HepG2 (cell line): ENCODE data around the gene RAB17. TPM values are rescaled to one million over a fixed set of nuclear protein-coding genes. Genes with fewer than 3 reads are reported as not detected.
A peak's percentile ranks its signal among the peaks of the same experiment; 100 is the strongest.

Experiments used
- ATAC-seq: fragments of 200-7000 bp; cut with Tn5 transposase; 3 replicates; pipeline ENCODE4 v1.9.1; 2020; ENCODE audit warnings: mild to moderate bottlenecking, moderate library complexity
- BruUV-seq: library from RNA; stranded (reverse); fragments of 400-500 nt; replicated peaks from 2 replicates; lab custom pipeline; 2021; lab: Mats Ljungman, UMichigan
- CTCF ChIA-PET: fragments of 300-600 bp; formaldehyde crosslinking; extraction: SDS; loops from one replicate; lab custom pipeline; 2021; ENCODE audit warnings: low total read pairs, inconsistent platforms, low intra/inter-chr PET ratio; lab: Yijun Ruan, JAX
- POLR2A ChIA-PET: fragments of 350-600 bp; sonication (Branson Sonifier 250); formaldehyde crosslinking; loops from one replicate; lab custom pipeline; 2020; ENCODE audit warnings: antibody characterized with exemption, inconsistent platforms; lab: Yijun Ruan, JAX
- DNase-seq: peaks from one replicate; pipeline ENCODE4 v3.0.0-alpha.2; 2015; ENCODE audit warnings: low spot score
- FAIRE-seq: peaks from 3 replicates; lab custom pipeline; 2011; peaks lifted over from hg19 to GRCh38; lab: Jason Lieb, UNC
- H2AFZ ChIP-seq: one replicate; pipeline ENCODE4 v1.6.1; 2011; ENCODE audit warnings: low read length, inconsistent platforms
- H3K27ac ChIP-seq: fragments of 300-600 bp; 3 replicates; pipeline ENCODE4 v1.8.0; 2011; ENCODE audit warnings: mixed run types, mild to moderate bottlenecking, mixed read lengths, low read length, inconsistent platforms; ENCODE audit not compliant: insufficient read depth; ENCODE audit errors: extremely low read length
- H3K27me3 ChIP-seq, 2 experiments: fragments of 200-600 bp in 1 of 2; 2 replicates in 1 of 2; 3 replicates in 1 of 2; pipeline versions ENCODE4 v1.6.0 to v1.8.0; 2011; ENCODE audit warnings: low read length in 2 of 2, mild to moderate bottlenecking in 2 of 2, moderate library complexity in 2 of 2, inconsistent platforms in 1 of 2; ENCODE audit not compliant: insufficient read depth in 2 of 2, control insufficient read depth in 1 of 2
- H3K36me3 ChIP-seq, 2 experiments: fragments of 200-600 bp in 1 of 2; replicated peaks in 1 of 2; 2 replicates in 1 of 2; 3 replicates in 1 of 2; pipeline versions ENCODE4 v1.5.1 to v1.8.0; 2011; ENCODE audit warnings: low read length in 2 of 2, inconsistent platforms in 1 of 2; ENCODE audit not compliant: insufficient read depth in 2 of 2, control insufficient read depth in 1 of 2
- H3K4me1 ChIP-seq: 2 replicates; pipeline ENCODE4 v1.5.1; 2012; ENCODE audit warnings: low read length, inconsistent platforms; ENCODE audit not compliant: insufficient read depth
- H3K4me2 ChIP-seq: 2 replicates; pipeline ENCODE4 v1.6.0; 2011; ENCODE audit warnings: low read depth, low read length, inconsistent platforms
- H3K4me3 ChIP-seq, 3 experiments: fragments of 200-600 bp in 1 of 3; sonication (generic), shearing (Covaris generic) in 1 of 3; replicated peaks in 1 of 3; 2 replicates each; pipeline ENCODE4 v1.5.1; 2011 to 2016; ENCODE audit warnings: low read length in 3 of 3, inconsistent platforms in 2 of 3, low read depth in 2 of 3, mild to moderate bottlenecking in 2 of 3, control low read depth in 1 of 3, mixed read lengths in 1 of 3; ENCODE audit not compliant: insufficient read depth in 1 of 3
- H3K79me2 ChIP-seq: one replicate; pipeline ENCODE4 v1.6.1; 2011; ENCODE audit warnings: low read length, inconsistent platforms; ENCODE audit not compliant: insufficient read depth
- H3K9ac ChIP-seq: 2 replicates; pipeline ENCODE4 v1.6.0; 2011; ENCODE audit warnings: mild to moderate bottlenecking, low read depth, low read length, inconsistent platforms; ENCODE audit not compliant: insufficient read depth
- H3K9me3 ChIP-seq: 2 replicates; pipeline ENCODE4 v1.5.1; 2012; ENCODE audit warnings: mild to moderate bottlenecking, low read length
- H4K20me1 ChIP-seq: 2 replicates; pipeline ENCODE4 v1.6.0; 2011; ENCODE audit warnings: inconsistent platforms, mild to moderate bottlenecking, low read length, moderate library complexity; ENCODE audit not compliant: insufficient read depth
- KLF12 ChIP-seq: sonication (generic); formaldehyde crosslinking; IDR thresholded peaks from 2 replicates; pipeline ENCODE4 v1.4.0; 2020; ENCODE audit warnings: missing genetic modification reagents, borderline replicate concordance
- MAFK ChIP-seq, 2 experiments: IDR thresholded peaks in 1 of 2; conservative IDR thresholded peaks in 1 of 2; 2 replicates each; pipeline ENCODE4 v1.6.1; 2011; ENCODE audit warnings: improper control_type of control experiment in 2 of 2, low read length in 2 of 2
- WGBS: methylation state at CpG from one replicate; pipeline ENCODE4 v1.1.6; 2017; ENCODE audit warnings: low lambda C conversion rate; 5-methylcytosine and 5-hydroxymethylcytosine counted together
- in situ Hi-C: cut with HindIII; loops from 2 replicates; pipeline ENCODE4 v1.10.0; 2017; ENCODE audit warnings: low pct_unique_long_range_greater_than_20kb; ENCODE audit not compliant: extremely low pct_ligation_motif_present
- intact Hi-C: fragments of 100-400 bp; cut with micrococcal nuclease; formaldehyde crosslinking; loops from one replicate; pipeline ENCODE4 v1.10.0; 2022; ENCODE audit not compliant: unreplicated experiment
- polyA plus RNA-seq, 8 experiments: library from polyadenylated mRNA; depleted of rRNA in 3 of 8; stranded (reverse) in 7 of 8; unstranded in 1 of 8; fragments of >200 nt; fragmentation: Illumina TruSeq in 4 of 8; extraction: Trizol in 4 of 8; gene quantifications; 2 replicates each; pipeline versions ENCODE4 v1.2.1 to v1.2.3, GENCODE V29; 2011 to 2016; ENCODE audit warnings: low read depth in 4 of 8, missing spikeins in 1 of 8, mixed read lengths in 1 of 8; ENCODE audit not compliant: insufficient read depth in 1 of 8
- total RNA-seq, 5 experiments: library from RNA; depleted of rRNA; stranded (reverse); fragments of >200 nt; fragmentation: Illumina TruSeq; extraction: Trizol; gene quantifications; 2 replicates each; pipeline ENCODE4 v1.2.3, GENCODE V29; 2016; ENCODE audit warnings: low read depth in 1 of 5
- TF ChIP-seq, protein P1 (sequence below): sonication (generic); formaldehyde crosslinking; IDR thresholded peaks from 2 replicates; pipeline ENCODE4 v1.9.0; 2021; ENCODE audit warnings: mild to moderate bottlenecking, missing genetic modification reagents

RAB17 gene
- total and polyA plus RNA-seq, 2 of the 13 experiments (the other 11 are each of a cell fraction or from before 2014, with no cell fraction given), result 68.0 to 124 TPM

DNA sequence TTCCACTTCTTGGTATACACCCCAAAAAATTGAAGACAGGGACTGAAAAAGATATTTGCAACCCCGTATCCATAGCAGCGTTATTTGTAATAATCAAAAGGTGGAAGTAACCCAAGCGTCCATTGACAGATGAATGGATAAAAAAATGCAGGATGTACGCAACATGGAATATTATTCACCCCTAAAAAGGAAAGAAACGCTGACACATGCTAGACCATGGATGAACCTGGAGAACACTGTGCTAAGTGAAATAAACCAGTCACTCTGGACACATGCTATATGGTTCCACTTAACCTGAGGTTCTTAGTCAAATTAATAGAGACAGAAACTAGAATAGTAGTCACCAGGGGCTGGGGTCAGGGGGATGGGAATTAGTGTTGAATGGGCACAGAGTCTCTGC, 62.8 kb downstream of the RAB17 start:
- intact Hi-C loops (no loop called here), in situ Hi-C loops (no loop called here)
- DNase-seq (no peak), ATAC-seq (no peak), FAIRE-seq (no peak)
- ChIA-PET POLR2A (no interaction called here), CTCF (no interaction called here)
- H3K27me3 ChIP-seq, result peaks cover 7 to 43% of the 10 kb centered on the region in 2 experiments; a peak in 4 of 5 replicates
- H4K20me1 ChIP-seq, result no peaks in the 10 kb centered on the region
- no peak overlapping the region for H3K27ac ChIP-seq
- no peak overlapping the region for H3K4me2 ChIP-seq
- H3K4me1 ChIP-seq, result peaks cover 9% of the 10 kb centered on the region
- H3K9me3 ChIP-seq, result no peaks in the 10 kb centered on the region
- no peak overlapping the region for H3K9ac ChIP-seq
- H3K36me3 ChIP-seq, result no peaks in the 10 kb centered on the region
- 35% methylated on average over 5 of the region's 5 CpGs for WGBS
- no TSS peak for BruUV-seq
- H3K4me3 ChIP-seq, result no peak overlapping the region
- TF ChIP-seq, protein P1, sequence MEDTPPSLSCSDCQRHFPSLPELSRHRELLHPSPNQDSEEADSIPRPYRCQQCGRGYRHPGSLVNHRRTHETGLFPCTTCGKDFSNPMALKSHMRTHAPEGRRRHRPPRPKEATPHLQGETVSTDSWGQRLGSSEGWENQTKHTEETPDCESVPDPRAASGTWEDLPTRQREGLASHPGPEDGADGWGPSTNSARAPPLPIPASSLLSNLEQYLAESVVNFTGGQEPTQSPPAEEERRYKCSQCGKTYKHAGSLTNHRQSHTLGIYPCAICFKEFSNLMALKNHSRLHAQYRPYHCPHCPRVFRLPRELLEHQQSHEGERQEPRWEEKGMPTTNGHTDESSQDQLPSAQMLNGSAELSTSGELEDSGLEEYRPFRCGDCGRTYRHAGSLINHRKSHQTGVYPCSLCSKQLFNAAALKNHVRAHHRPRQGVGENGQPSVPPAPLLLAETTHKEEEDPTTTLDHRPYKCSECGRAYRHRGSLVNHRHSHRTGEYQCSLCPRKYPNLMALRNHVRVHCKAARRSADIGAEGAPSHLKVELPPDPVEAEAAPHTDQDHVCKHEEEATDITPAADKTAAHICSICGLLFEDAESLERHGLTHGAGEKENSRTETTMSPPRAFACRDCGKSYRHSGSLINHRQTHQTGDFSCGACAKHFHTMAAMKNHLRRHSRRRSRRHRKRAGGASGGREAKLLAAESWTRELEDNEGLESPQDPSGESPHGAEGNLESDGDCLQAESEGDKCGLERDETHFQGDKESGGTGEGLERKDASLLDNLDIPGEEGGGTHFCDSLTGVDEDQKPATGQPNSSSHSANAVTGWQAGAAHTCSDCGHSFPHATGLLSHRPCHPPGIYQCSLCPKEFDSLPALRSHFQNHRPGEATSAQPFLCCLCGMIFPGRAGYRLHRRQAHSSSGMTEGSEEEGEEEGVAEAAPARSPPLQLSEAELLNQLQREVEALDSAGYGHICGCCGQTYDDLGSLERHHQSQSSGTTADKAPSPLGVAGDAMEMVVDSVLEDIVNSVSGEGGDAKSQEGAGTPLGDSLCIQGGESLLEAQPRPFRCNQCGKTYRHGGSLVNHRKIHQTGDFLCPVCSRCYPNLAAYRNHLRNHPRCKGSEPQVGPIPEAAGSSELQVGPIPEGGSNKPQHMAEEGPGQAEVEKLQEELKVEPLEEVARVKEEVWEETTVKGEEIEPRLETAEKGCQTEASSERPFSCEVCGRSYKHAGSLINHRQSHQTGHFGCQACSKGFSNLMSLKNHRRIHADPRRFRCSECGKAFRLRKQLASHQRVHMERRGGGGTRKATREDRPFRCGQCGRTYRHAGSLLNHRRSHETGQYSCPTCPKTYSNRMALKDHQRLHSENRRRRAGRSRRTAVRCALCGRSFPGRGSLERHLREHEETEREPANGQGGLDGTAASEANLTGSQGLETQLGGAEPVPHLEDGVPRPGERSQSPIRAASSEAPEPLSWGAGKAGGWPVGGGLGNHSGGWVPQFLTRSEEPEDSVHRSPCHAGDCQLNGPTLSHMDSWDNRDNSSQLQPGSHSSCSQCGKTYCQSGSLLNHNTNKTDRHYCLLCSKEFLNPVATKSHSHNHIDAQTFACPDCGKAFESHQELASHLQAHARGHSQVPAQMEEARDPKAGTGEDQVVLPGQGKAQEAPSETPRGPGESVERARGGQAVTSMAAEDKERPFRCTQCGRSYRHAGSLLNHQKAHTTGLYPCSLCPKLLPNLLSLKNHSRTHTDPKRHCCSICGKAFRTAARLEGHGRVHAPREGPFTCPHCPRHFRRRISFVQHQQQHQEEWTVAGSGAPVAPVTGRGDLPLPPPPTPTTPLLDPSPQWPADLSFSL (CRISPR knock-in tag), result no peak
- TF ChIP-seq MAFK (conservative IDR thresholded peaks at IDR 0.05 in 1 of 2, IDR thresholded peaks at IDR 0.05 in 1 of 2; ENCODE audit: low read length in 2 of 2) (0 out of 4 replicates have a peak, but pooled peaks of 1 of the 2 experiments have one; percentile 16), KLF12 (no peak)
- H3K79me2 ChIP-seq, result no peaks in the 10 kb centered on the region
- H2AFZ ChIP-seq, result no peak overlapping the region
